Measurements from ENCODE around the gene ZNF212.

- no peak for TF ChIP-seq ZNF350 (tag by site-specific recombination; IDR thresholded peaks at IDR 0.05)
- no peak for TF ChIP-seq ZBTB21 (tag by site-specific recombination; IDR thresholded peaks at IDR 0.05)
- TF ChIP-seq, protein P1, sequence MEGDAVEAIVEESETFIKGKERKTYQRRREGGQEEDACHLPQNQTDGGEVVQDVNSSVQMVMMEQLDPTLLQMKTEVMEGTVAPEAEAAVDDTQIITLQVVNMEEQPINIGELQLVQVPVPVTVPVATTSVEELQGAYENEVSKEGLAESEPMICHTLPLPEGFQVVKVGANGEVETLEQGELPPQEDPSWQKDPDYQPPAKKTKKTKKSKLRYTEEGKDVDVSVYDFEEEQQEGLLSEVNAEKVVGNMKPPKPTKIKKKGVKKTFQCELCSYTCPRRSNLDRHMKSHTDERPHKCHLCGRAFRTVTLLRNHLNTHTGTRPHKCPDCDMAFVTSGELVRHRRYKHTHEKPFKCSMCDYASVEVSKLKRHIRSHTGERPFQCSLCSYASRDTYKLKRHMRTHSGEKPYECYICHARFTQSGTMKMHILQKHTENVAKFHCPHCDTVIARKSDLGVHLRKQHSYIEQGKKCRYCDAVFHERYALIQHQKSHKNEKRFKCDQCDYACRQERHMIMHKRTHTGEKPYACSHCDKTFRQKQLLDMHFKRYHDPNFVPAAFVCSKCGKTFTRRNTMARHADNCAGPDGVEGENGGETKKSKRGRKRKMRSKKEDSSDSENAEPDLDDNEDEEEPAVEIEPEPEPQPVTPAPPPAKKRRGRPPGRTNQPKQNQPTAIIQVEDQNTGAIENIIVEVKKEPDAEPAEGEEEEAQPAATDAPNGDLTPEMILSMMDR (tag by site-specific recombination; IDR thresholded peaks at IDR 0.05): no peak
- no peak for TF ChIP-seq TCF7L2 (IDR thresholded peaks at IDR 0.05; ENCODE audit: borderline replicate concordance, low read depth, low read length)
- no peak for TF ChIP-seq ZNF830 (tag by site-specific recombination; IDR thresholded peaks at IDR 0.05; ENCODE audit: low read depth)
- TF ChIP-seq KLF1 (tag by site-specific recombination; IDR thresholded peaks at IDR 0.05): no peak
- TF ChIP-seq ZNF776 (tag by site-specific recombination; IDR thresholded peaks at IDR 0.05; ENCODE audit: borderline replicate concordance): no peak
- no peak for TF ChIP-seq ZNF266 (tag by site-specific recombination; IDR thresholded peaks at IDR 0.05; ENCODE audit: low read depth)
- TF ChIP-seq, protein P2, sequence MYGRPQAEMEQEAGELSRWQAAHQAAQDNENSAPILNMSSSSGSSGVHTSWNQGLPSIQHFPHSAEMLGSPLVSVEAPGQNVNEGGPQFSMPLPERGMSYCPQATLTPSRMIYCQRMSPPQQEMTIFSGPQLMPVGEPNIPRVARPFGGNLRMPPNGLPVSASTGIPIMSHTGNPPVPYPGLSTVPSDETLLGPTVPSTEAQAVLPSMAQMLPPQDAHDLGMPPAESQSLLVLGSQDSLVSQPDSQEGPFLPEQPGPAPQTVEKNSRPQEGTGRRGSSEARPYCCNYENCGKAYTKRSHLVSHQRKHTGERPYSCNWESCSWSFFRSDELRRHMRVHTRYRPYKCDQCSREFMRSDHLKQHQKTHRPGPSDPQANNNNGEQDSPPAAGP (tag by site-specific recombination; IDR thresholded peaks at IDR 0.05): no peak
- TF ChIP-seq, protein P3, sequence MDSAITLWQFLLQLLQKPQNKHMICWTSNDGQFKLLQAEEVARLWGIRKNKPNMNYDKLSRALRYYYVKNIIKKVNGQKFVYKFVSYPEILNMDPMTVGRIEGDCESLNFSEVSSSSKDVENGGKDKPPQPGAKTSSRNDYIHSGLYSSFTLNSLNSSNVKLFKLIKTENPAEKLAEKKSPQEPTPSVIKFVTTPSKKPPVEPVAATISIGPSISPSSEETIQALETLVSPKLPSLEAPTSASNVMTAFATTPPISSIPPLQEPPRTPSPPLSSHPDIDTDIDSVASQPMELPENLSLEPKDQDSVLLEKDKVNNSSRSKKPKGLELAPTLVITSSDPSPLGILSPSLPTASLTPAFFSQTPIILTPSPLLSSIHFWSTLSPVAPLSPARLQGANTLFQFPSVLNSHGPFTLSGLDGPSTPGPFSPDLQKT (IDR thresholded peaks at IDR 0.05; ENCODE audit: borderline replicate concordance, low read depth, low read length): no peak
- TF ChIP-seq RBAK (tag by site-specific recombination; IDR thresholded peaks at IDR 0.05): no peak
- TF ChIP-seq ZNF133 (tag by site-specific recombination; IDR thresholded peaks at IDR 0.05): no peak
- no peak for TF ChIP-seq HOXD13 (CRISPR knock-in tag; IDR thresholded peaks at IDR 0.05; ENCODE audit: borderline replicate concordance)
- no peak for TF ChIP-seq YY1 (tag by site-specific recombination; IDR thresholded peaks at IDR 0.05)
These were observed 57.7 kb downstream of the ZNF212 start for GRCh38 chr7:149297034-149297755.

Measured in HEK293 (cell line).